GM18909 (cell line): Measurements from ENCODE around the gene NOL4.
"Not testable (repeated sequence)": the region's sequence is repeated elsewhere in the genome, so short reads cannot be mapped to it uniquely, and the experiment has no call there.

Experiments
- ATAC-seq: cut with Tn5 transposase; IDR thresholded peaks from one replicate; pipeline ENCODE4 v1.9.1; 2021; ENCODE audit warnings: mild to moderate bottlenecking; ENCODE audit not compliant: unreplicated experiment, poor library complexity

Gene NOL4, protein sequence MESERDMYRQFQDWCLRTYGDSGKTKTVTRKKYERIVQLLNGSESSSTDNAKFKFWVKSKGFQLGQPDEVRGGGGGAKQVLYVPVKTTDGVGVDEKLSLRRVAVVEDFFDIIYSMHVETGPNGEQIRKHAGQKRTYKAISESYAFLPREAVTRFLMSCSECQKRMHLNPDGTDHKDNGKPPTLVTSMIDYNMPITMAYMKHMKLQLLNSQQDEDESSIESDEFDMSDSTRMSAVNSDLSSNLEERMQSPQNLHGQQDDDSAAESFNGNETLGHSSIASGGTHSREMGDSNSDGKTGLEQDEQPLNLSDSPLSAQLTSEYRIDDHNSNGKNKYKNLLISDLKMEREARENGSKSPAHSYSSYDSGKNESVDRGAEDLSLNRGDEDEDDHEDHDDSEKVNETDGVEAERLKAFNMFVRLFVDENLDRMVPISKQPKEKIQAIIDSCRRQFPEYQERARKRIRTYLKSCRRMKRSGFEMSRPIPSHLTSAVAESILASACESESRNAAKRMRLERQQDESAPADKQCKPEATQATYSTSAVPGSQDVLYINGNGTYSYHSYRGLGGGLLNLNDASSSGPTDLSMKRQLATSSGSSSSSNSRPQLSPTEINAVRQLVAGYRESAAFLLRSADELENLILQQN

DNA sequence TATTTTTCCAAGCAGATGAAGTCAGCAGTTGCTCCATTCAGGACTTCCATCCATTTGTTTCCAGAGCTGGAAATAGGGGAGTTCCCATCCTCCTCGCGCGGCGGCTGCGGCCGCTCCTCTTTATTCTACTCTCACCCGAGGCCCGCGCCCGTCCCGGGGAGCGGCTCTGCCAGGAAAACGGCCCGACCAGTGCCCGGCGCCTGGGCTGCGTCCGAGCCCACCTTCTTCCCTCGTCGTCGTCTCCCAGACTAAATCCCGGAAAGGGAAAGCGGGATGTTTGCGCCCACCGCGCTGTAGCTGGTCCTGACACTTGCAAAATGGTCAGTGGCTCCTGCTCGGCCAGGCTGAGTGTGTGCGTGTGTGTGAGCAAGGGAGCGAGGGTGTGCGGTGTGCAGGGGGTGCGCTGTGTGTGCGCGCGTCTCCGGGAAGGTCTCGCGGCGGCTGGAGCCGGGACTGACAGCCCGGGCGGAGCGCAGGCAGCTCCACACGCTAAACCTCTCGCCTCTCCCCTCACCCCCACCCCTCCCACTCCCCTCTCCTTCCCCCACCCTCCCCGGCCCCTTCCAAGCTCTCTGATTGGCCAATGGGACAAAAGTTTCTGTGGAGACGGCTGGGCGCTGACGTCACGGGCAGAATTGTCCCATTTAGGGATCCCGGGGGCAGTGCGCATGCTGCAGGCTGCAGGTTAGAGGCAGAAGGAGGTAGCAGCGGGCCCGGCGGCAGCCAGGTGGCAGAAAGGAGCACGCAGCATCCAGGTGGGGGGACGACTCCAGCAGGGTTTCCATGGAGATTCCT lies at the start of gene NOL4:
NOL4 (minus strand) TSS at position 491 of the 795 bp plus-strand sequence. CDS start 1,660 bp downstream, outside the sequence.
- ATAC-seq: no peak

DNA sequence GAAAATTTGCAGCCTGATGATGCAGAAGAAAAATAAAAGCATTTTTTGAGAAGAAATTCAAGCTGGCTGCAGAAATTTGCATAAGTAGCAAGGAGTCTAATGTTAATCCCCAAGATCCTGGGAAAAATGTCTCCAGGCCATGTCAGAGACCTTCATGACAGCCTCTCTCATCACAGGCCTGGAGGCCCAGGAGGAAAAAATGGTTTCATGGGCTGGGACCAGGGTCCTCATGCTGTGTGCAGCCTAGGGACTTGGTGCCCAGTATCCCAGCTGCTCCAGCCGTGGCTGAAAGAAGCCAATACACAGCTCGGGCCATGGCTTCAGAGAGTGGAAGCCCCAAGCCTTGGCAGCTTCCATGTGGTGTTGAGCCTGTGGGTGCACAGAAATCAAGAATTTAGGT lies 41.3 kb upstream of the NOL4 start:
- not testable (repeated sequence) for ATAC-seq

DNA sequence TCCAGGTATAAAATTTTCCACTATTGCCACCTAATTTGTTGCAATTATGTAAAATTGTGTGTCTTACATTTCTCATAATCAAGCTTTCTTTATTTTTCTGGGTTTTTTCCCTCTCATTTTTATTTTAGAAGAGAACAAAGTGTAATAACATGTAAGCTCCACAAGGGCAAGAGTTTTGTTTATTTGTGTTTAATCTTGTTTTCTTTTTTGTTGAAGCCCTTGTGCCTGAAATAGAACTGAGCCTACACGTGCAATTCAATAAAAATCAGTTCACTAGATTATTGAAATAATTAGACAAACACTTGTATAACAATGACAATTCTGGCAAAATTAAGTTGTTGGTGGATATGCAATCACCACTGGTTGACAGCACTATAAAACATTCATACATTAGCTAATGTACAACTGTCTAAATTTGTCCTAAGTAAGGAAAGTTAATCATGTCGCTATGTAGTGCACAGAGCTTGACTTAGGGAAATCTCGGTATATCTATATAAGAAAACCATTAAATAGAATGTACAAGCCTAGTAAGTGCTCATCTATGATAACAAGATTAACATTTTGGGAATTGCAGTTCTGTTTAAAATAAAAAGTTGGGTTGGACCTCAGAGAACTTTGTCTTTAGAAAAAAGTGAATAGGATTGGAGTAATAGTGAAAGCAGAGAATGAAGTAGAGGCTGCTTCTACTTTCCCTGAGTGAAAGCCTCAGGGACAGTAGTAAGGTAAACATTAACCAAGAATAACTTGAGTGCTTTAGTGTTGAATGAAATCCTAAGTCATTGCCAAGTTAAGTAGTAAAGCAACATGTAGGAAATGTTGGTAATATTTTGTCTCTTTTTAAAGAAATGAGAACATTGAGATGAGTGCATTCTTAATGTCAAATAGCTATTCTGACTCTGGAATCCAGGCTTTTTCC lies 37.4 kb upstream of the NOL4 start:
- peak; percentile 75 for ATAC-seq

DNA sequence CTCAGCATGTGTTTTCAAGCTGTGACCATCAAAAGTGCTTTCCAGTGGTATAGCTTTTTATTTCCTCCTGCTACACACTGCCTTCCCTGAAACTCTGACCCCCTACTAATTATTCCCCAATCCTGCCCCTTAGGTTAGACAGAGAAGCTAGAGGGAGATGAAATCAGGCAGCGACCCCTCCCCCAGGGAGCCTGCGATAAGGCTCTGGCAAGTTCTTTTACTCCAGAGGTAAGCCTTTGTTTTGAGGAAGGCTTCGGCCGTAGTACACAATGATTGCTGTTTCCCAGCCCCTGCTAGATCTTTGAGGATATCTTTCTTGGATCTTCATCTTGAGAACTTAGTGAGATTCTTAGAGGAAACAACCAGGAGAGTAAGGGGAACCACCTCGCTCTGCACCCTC lies 33.5 kb upstream of the NOL4 start:
- no peak for ATAC-seq

DNA sequence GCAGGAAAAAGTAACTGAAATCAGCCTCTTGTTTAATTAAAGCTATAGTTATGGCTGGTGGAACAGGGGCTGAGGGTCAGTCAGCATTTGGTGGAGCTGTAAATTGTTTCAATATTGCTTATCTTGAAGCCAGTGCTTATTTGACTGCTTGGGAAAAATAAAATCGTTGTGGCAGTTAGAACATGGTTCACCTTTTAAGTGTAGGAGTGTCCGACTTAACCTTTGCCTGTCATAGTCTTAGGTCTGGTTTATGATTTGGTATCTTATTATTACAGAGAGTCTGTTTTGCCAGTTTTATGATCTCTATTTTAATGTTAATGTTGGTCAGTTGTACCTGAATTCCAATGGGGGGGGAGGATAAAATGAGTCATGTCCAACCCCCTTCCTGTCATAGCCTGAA lies 27.2 kb upstream of the NOL4 start:
- ATAC-seq: no peak

DNA sequence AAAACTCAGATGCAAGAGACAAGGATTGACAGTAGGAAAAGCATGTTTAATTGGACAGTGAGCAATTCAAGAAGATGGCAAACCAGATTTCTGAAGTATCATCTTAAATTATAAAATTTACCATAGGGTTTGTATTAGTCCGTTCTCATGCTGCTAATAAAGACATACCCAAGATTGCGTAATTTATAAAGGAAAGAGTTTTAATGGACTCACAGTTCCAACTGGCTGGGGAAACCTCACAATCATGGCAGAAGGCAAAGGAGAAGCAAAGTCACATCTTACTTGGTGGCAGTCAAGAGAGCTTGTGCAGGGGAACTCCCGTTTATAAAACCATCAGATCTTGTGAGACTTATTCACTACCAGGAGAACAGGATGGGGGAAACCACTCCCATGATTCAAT lies 24.0 kb upstream of the NOL4 start:
- no peak for ATAC-seq

DNA sequence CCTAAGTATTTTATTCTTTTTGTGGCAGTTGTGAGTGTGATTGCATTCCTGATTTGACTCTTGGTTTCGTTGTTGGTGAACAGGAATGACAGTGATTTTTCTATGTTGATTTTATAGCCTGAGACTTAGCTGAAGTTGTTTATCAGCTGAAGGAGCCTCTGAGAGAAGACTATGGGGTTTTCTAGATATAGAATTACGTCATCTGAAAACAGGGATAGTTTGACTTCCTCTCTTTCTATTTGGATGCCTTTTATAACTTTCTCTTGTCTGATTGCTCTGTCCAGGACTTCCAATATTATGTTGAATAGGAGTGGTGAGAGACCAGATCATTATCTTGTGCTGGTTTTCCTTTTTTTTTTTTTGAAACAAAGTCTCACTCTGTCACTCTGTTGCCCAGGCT lies 18.0 kb upstream of the NOL4 start:
- ATAC-seq: no peak

DNA sequence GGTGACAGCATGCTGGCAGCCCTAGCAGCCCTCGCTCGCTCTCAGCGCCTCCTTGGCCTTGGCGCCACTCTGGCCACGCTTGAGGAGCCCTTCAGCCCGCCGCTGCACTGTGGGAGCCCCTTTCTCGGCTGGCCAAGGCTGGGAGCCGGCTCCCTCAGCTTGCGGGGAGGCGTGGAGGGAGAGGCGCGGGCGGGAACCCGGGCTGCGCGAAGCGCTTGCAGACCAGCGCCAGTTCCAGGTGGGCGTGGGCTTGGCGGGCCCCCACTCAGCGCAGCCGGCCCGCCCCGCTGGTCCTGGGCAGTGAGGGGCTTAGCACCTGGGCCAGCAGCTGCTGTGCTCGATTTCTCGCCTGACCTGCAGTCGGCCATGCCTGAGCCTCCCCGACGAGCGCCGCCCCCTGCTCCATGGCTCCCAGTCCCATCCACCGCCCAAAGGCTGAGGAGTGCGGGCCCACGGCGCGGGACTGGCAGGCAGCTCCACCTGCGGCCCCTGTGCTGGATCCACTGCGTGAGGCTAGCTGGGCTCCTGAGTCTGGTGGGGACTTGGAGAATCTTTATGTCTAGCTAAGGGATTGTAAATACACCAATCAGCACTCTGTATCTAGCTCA lies 9.2 kb upstream of the NOL4 start:
- not testable (repeated sequence) for ATAC-seq

DNA sequence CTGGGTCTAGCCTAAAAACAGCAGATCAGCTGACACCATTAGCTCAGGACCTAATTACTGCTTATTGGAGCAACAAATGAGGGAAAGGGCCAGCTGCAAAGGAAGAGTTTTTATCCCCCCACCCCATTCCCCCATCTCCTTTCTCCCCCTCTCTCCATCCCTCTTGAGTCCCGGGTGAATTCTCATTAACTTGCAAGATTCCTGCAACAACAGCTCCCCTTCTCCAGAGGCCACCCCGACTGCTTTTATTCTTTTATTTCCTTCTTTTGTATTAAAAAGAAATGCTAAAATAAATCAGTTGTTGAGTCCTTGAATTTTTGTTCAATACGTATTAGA lies 473 bp upstream of the NOL4 start:
- ATAC-seq: no peak

DNA sequence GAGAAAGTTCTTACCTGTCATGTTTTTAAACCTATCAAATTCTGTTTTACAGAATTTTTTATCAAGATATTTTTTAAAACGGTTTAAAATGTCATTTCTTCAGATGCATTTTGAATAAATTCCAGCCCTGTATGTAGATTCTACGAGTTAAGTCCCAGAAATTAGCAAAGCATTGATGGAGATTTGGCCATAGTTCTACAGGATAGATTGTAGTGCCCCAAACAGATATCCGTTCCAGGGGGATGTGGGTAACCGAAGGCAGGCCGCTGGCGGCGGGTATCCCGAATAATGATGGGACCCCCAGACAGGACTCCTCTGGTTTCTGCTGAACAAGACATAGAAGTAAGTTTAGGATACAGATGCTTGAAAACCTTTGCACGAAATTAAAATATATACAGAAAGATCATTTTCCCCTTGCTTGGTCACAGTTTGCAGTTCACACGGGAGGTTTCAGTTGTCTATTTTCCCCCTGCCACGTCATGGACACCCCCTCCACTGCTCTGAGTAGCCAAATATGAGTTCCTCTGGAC lies 755 bp downstream of the NOL4 start:
- ATAC-seq: no peak

DNA sequence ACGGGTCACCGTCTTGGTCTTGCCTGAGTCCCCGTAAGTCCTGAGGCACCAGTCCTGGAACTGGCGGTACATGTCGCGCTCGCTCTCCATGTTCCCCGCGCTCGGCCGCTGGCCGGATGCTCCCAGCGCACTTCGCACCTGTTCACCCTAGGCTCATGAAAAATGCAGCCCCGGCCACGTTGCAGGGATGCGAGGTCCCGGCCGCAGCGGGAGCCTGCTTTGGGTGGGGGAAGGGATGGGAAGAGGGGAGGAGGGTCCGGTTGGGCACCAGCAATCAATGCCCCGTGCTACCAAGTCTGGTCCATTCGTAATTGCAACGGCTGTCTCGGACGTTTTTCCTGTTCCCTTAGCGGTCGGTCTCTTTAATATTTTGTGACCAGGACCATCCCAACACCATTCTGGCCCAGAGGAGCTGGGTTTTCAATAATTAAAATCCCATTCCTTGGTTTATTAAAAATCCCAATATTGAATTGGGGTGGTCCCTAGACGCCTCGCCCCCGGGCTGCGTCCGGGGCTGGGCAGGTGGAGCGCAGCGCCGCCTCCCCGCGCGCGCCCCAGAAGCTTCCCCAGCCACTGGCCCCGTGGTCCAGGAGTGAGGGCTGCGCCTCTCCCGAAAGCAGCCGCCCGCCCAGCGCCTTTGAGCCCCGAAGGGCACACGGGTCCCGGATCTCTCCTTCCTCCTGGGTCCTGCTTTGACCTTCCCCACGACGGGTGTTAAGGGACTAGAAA lies 1.4 kb downstream of the NOL4 start:
- ATAC-seq: peak; percentile 6

DNA sequence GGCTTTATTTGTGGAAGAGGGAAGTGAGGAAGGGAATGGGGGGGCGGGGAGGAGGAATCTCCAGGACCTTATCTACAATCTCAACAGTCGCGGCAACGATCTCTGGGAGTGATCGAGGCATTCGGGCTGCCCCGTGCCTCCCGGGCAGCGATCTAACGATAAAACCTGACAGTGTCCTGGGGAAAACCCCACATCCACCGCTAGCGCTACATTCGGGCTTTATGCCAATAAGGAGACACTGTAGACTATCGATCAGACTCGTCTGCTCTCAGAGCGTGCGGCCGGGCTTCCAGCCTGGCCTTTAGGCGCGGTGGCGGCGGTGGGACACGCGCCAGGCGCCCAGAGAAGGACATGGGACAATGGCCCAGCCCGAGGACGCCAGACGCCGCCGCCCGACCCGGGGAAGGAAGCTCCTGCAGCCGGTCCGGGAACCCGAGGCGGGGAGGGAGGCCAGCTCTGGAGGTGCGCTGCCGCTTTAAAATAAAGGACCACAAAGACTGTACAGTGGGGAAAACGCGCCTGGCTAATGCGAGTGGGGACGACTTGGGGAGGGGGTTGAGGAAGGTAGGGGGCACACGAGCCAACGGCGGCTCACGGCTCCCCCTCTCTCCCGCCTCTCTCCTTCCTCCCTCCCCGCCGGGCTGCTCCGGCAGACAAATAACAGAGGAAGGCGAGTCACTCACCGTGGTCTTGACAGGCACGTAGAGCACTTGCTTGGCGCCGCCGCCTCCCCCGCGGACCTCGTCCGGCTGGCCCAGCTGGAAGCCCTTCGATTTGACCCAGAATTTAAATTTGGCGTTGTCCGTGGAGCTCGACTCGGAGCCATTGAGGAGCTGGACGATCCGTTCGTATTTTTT lies 2.2 kb downstream of the NOL4 start:
- peak; percentile 67 for ATAC-seq

DNA sequence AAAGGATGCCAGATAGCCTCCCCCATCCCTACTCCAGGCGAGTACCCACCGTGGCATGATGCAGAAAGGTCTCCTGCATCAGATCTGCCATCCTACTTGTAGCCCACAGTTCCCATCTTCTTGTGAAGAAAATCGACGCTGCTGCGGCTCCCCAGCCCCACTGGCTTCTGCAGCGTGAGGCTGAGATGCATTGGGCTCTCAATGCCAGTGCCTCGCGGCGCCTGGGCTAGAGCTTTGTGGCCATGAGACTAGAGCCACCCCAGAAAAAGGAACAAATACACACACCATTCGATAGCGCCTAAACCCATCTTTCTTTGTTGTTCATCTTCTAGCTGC lies 2.8 kb downstream of the NOL4 start:
- peak; percentile 27 for ATAC-seq

DNA sequence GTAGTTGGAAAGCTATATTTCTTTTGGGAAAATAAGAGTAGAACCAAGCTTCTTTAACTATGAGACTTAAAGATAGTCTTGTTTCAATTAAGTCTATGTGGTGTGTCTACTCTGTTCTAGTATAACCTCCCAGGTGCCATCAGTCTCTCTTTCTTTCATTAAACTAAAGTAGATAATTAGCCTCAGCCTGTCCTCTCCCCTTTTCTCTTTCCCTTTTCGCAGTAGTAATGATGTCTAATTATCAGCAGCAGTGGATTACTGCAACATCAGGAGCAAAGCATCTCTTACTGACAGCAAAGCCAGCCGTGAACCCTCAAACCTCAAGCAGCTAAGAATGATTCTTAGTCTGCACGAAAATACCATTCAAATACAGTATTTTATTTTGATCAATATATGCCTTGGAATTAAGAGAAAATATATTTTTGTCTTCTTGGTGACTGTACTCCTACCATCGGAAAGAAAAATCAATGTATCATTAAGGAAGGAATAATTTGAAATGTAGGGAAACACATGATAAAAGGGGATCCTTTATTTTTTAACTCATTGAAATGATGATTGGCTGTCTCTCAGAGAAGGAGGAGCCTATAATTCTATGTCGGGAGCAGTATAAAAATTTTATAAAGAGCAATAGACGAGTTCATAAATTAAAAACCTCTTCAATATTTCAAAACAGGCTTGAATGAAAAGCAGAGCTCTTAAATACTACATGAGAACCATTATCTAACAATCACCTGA lies 4.5 kb downstream of the NOL4 start:
- no peak for ATAC-seq

DNA sequence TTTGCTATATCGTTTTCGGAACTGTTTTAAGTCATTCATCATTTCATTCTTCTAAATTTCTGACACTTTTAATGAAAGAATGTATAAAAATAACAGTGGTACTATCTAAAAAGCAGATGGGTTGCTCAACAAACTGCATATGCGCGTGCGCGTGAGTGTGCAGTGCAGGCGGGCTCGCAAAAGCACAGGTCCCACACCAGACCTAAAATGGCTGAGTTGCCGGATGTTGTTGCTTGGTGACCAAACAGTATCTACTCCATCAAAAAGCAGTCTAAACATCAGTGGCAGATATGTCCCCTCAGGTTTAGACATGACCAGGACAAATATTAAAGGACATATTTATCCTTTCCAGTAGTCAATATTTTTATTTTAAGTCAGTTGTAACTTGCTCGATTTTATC lies 5.1 kb downstream of the NOL4 start:
- ATAC-seq: no peak

DNA sequence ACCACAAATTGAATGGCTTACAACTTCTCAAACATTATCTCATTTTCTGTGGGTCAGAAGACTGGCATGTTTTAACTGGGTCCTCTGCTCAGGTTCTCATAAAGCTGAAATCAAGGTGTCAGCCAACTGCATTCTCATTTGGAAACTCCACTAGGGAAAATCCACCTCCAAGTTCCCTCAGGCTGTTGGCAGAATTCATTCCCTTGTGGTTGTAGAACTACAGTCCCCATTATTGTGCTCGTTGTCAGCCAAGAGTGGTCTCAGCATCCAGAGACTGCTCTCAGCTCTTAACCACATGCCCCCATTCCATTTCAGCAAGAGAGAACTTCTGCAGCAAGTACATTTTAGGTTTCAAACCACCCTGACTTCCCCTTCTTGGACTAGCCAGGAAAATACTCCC lies 12.2 kb downstream of the NOL4 start:
- no peak for ATAC-seq

DNA sequence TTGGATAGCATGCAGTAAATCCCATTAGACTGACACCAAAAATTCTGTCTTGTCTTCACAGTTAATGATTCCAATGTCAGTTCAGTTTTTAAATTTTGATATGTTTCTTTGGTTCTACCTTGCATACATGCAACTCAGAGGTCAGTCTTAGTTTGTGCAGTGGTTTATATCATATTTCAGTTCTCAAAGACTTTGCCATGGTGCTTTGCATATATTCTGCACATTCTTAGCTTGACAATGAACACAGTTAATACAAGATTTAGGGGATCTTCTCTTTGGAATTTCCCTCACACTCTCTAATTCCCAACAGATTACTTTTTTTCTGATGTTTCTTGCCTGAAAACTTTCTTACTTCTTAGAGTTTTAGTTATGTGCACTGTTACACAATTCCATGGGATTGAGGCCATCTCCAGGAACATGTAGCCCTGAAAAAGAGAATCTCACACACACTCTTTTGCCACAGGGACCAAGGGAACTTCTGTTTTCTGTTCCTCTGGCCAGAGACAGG lies 17.3 kb downstream of the NOL4 start:
- ATAC-seq: no peak
